ENCODE results near the gene KIAA1217.

The KIAA1217 gene

GRCh38 chr10:24374134-24374915, 165.4 kb downstream of the KIAA1217 start:
- DNase-seq, result peak; percentile 72

- no peak for DNase-seq
These were observed 166.6 kb downstream of the KIAA1217 start for GRCh38 chr10:24375510-24375909.

GRCh38 chr10:24376731-24377130, 167.8 kb downstream of the KIAA1217 start:
- no peak for DNase-seq

- no peak for DNase-seq
These were observed 169.4 kb downstream of the KIAA1217 start for GRCh38 chr10:24378126-24378920.

GRCh38 chr10:24381235-24382010, 172.5 kb downstream of the KIAA1217 start:
- no peak for DNase-seq

GRCh38 chr10:24382045-24382444, 173.1 kb downstream of the KIAA1217 start:
- DNase-seq, result no peak

GRCh38 chr10:24382596-24382978, 173.6 kb downstream of the KIAA1217 start:
- DNase-seq, result peak; percentile 41

- no peak for DNase-seq
These were observed 174.2 kb downstream of the KIAA1217 start for GRCh38 chr10:24382979-24383663.

- DNase-seq, result peak; percentile 93
These were observed 174.8 kb downstream of the KIAA1217 start for GRCh38 chr10:24383681-24384106.

GRCh38 chr10:24384954-24385353, 176.0 kb downstream of the KIAA1217 start:
- no peak for DNase-seq

- peak; percentile 86 for DNase-seq
These were observed 176.8 kb downstream of the KIAA1217 start for GRCh38 chr10:24385776-24386175.

GRCh38 chr10:24390146-24390700, 181.3 kb downstream of the KIAA1217 start:
- DNase-seq, result no peak

- DNase-seq, result no peak
These were observed 181.8 kb downstream of the KIAA1217 start for GRCh38 chr10:24390746-24391145.

- no peak for DNase-seq
These were observed 184.3 kb downstream of the KIAA1217 start for GRCh38 chr10:24393201-24393600.

- DNase-seq, result no peak
These were observed 185.7 kb downstream of the KIAA1217 start for GRCh38 chr10:24394461-24395190.

GRCh38 chr10:24396396-24396795, 187.5 kb downstream of the KIAA1217 start:
- no peak for DNase-seq

- DNase-seq, result no peak
These were observed 188.7 kb downstream of the KIAA1217 start for GRCh38 chr10:24397662-24398061.

GRCh38 chr10:24404567-24404966, 195.6 kb downstream of the KIAA1217 start:
- DNase-seq, result peak; percentile 33

GRCh38 chr10:24405635-24406034, 196.7 kb downstream of the KIAA1217 start:
- no peak for DNase-seq

- no peak for DNase-seq
These were observed 198.0 kb downstream of the KIAA1217 start for GRCh38 chr10:24406809-24407483.

GRCh38 chr10:24407928-24408327, 199.0 kb downstream of the KIAA1217 start:
- no peak for DNase-seq
